Endothelial cell (in vitro differentiated cells): Measurements from ENCODE around the gene BPIFB4. TPM values are rescaled to one million over a fixed set of nuclear protein-coding genes. Genes with fewer than 3 reads are reported as not detected.
A peak's percentile ranks its signal among the peaks of the same experiment; 100 is the strongest.
"Not testable (repeated sequence)": the region's sequence is repeated elsewhere in the genome, so short reads cannot be mapped to it uniquely, and the experiment has no call there.

Experiments
- DNase-seq: peaks from one replicate; pipeline ENCODE4 v3.0.0; 2021; ENCODE audit warnings: low spot score
- H3K27ac Mint-ChIP-seq: one replicate; pipeline ENCODE4 v1.8.0; 2021; ENCODE audit warnings: mixed read lengths, inconsistent platforms; ENCODE audit not compliant: unreplicated experiment
- H3K27me3 Mint-ChIP-seq: one replicate; pipeline ENCODE4 v1.8.0; 2021; ENCODE audit warnings: mild to moderate bottlenecking, moderate library complexity, mixed read lengths, inconsistent platforms; ENCODE audit not compliant: unreplicated experiment
- H3K36me3 Mint-ChIP-seq: one replicate; pipeline ENCODE4 v1.8.0; 2021; ENCODE audit warnings: mild to moderate bottlenecking, low read depth, mixed read lengths, inconsistent platforms; ENCODE audit not compliant: unreplicated experiment
- H3K4me1 Mint-ChIP-seq: one replicate; pipeline ENCODE4 v1.8.0; 2021; ENCODE audit warnings: mild to moderate bottlenecking, mixed read lengths, inconsistent platforms; ENCODE audit not compliant: unreplicated experiment
- H3K4me3 Mint-ChIP-seq: one replicate; pipeline ENCODE4 v1.8.0; 2021; ENCODE audit warnings: mild to moderate bottlenecking, mixed read lengths, inconsistent platforms; ENCODE audit not compliant: unreplicated experiment
- H3K9me3 Mint-ChIP-seq: one replicate; pipeline ENCODE4 v1.8.0; 2021; ENCODE audit warnings: mixed read lengths, inconsistent platforms; ENCODE audit not compliant: unreplicated experiment
- CTCF ChIP-seq: fragments of 200-600 bp; sonication (generic); IDR thresholded peaks from one replicate; pipeline ENCODE4 v1.5.0; 2021; ENCODE audit warnings: antibody characterized with exemption; ENCODE audit not compliant: unreplicated experiment
- total RNA-seq: library from RNA; stranded (reverse); fragmentation: NEBNext Ultra II Directional; extraction: Animal tissue kit (Norgen Biotek cat#: 25700); gene quantifications from one replicate; pipeline ENCODE4 v1.2.1, GENCODE V29; 2021; ENCODE audit not compliant: unreplicated experiment

BPIFB4 gene
- total RNA-seq, 1 donor from 2014 or later = 2.1 TPM

GRCh38 chr20:33112547-33113386 lies 33.3 kb downstream of the BPIFB4 start:
- DNase-seq = no peak
- H3K36me3 Mint-ChIP-seq = peaks cover 4% of the 10 kb centered on the region
- H3K27me3 Mint-ChIP-seq = peaks cover 5% of the 10 kb centered on the region
- H3K27ac Mint-ChIP-seq = no peak overlapping the region
- H3K4me3 Mint-ChIP-seq = no peak overlapping the region
- no peaks in the 10 kb centered on the region for H3K4me1 Mint-ChIP-seq
- peaks cover 4% of the 10 kb centered on the region for H3K9me3 Mint-ChIP-seq
- TF ChIP-seq CTCF = no peak

GRCh38 chr20:33113387-33113908 lies 34.0 kb downstream of the BPIFB4 start:
- H3K4me1 Mint-ChIP-seq = no peaks in the 10 kb centered on the region
- TF ChIP-seq CTCF = no peak
- no peak overlapping the region for H3K4me3 Mint-ChIP-seq
- H3K36me3 Mint-ChIP-seq = peaks cover 4% of the 10 kb centered on the region
- no peak for DNase-seq
- H3K27me3 Mint-ChIP-seq = peaks cover 5% of the 10 kb centered on the region
- H3K9me3 Mint-ChIP-seq = peaks cover 4% of the 10 kb centered on the region
- no peak overlapping the region for H3K27ac Mint-ChIP-seq

GRCh38 chr20:33115501-33115900 lies 36.1 kb downstream of the BPIFB4 start:
- H3K27ac Mint-ChIP-seq, H3K4me3 Mint-ChIP-seq, H3K27me3 Mint-ChIP-seq, H3K36me3 Mint-ChIP-seq, H3K4me1 Mint-ChIP-seq, DNase-seq, H3K9me3 Mint-ChIP-seq: not testable (repeated sequence)

GRCh38 chr20:33119725-33120720 lies 40.6 kb downstream of the BPIFB4 start:
- TF ChIP-seq CTCF = no peak
- no peaks in the 10 kb centered on the region for H3K4me1 Mint-ChIP-seq
- peaks cover 2% of the 10 kb centered on the region for H3K27me3 Mint-ChIP-seq
- DNase-seq = no peak
- peaks cover 4% of the 10 kb centered on the region for H3K9me3 Mint-ChIP-seq
- no peak overlapping the region for H3K4me3 Mint-ChIP-seq
- no peak overlapping the region for H3K27ac Mint-ChIP-seq
- H3K36me3 Mint-ChIP-seq = peaks cover 4% of the 10 kb centered on the region

GRCh38 chr20:33120934-33121333 lies 41.5 kb downstream of the BPIFB4 start:
- H3K4me1 Mint-ChIP-seq = no peaks in the 10 kb centered on the region
- peaks cover 4% of the 10 kb centered on the region for H3K36me3 Mint-ChIP-seq
- H3K4me3 Mint-ChIP-seq = no peak overlapping the region
- no peak overlapping the region for H3K27ac Mint-ChIP-seq
- H3K9me3 Mint-ChIP-seq = peaks cover 4% of the 10 kb centered on the region
- TF ChIP-seq CTCF = no peak
- DNase-seq = no peak
- H3K27me3 Mint-ChIP-seq = peaks cover 7% of the 10 kb centered on the region

GRCh38 chr20:33122297-33122696 lies 42.9 kb downstream of the BPIFB4 start:
- H3K4me1 Mint-ChIP-seq, H3K9me3 Mint-ChIP-seq, H3K36me3 Mint-ChIP-seq, H3K27me3 Mint-ChIP-seq, DNase-seq, H3K27ac Mint-ChIP-seq: not testable (repeated sequence)
- H3K4me3 Mint-ChIP-seq = peak overlapping the region; percentile 7
